Measurements from ENCODE around the gene NFAT5. TPM values are rescaled to one million over a fixed set of nuclear protein-coding genes. Genes with fewer than 3 reads are reported as not detected.

Gene NFAT5, protein sequence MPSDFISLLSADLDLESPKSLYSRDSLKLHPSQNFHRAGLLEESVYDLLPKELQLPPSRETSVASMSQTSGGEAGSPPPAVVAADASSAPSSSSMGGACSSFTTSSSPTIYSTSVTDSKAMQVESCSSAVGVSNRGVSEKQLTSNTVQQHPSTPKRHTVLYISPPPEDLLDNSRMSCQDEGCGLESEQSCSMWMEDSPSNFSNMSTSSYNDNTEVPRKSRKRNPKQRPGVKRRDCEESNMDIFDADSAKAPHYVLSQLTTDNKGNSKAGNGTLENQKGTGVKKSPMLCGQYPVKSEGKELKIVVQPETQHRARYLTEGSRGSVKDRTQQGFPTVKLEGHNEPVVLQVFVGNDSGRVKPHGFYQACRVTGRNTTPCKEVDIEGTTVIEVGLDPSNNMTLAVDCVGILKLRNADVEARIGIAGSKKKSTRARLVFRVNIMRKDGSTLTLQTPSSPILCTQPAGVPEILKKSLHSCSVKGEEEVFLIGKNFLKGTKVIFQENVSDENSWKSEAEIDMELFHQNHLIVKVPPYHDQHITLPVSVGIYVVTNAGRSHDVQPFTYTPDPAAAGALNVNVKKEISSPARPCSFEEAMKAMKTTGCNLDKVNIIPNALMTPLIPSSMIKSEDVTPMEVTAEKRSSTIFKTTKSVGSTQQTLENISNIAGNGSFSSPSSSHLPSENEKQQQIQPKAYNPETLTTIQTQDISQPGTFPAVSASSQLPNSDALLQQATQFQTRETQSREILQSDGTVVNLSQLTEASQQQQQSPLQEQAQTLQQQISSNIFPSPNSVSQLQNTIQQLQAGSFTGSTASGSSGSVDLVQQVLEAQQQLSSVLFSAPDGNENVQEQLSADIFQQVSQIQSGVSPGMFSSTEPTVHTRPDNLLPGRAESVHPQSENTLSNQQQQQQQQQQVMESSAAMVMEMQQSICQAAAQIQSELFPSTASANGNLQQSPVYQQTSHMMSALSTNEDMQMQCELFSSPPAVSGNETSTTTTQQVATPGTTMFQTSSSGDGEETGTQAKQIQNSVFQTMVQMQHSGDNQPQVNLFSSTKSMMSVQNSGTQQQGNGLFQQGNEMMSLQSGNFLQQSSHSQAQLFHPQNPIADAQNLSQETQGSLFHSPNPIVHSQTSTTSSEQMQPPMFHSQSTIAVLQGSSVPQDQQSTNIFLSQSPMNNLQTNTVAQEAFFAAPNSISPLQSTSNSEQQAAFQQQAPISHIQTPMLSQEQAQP (N-terminal part only)
- total RNA-seq (2022; extraction: Qiagen RNA extraction; ENCODE audit: low read depth) = 6.6 to 12.7 TPM (median 10.7 TPM) in 5 replicates

GRCh38 chr16:69565671-69566239 is at the start of gene NFAT5:
Gene NFAT5 (plus strand): TSS chr16:69565966. CDS start chr16:69566302, 336 bp downstream.

GRCh38 chr16:69726313-69727060 is 160.7 kb downstream of the NFAT5 start, which contains the start of gene NQO1:
Gene NQO1 (minus strand): TSS chr16:69726560. CDS start chr16:69726439, 121 bp downstream.

Other genes with a start within 250 kb of the NFAT5 start
- 20.6 to 40.1 TPM (median 36.9 TPM) in 5 replicates for gene PDF, start 235.4 kb upstream of the NFAT5 start, total RNA-seq (2022; extraction: Qiagen RNA extraction; ENCODE audit: low read depth)
- gene COG8, start 226.4 kb upstream of the NFAT5 start, total RNA-seq (2022; extraction: Qiagen RNA extraction; ENCODE audit: low read depth) = 16.1 to 27.5 TPM (median 26.5 TPM) in 5 replicates
- 55.7 to 75.5 TPM (median 61.9 TPM) in 5 replicates for gene NIP7, start 226.2 kb upstream of the NFAT5 start, total RNA-seq (2022; extraction: Qiagen RNA extraction; ENCODE audit: low read depth)
- 0.09 to 0.20 TPM in 2 of 5 replicates, not detected in the others for gene TMED6, start 214.2 kb upstream of the NFAT5 start, total RNA-seq (2022; extraction: Qiagen RNA extraction; ENCODE audit: low read depth)
- 23.5 to 28.0 TPM (median 24.0 TPM) in 5 replicates for gene TERF2, start 180.0 kb upstream of the NFAT5 start, total RNA-seq (2022; extraction: Qiagen RNA extraction; ENCODE audit: low read depth)
- 210 to 235 TPM (median 231 TPM) in 5 replicates for gene CYB5B, start 141.3 kb upstream of the NFAT5 start, total RNA-seq (2022; extraction: Qiagen RNA extraction; ENCODE audit: low read depth)
- 2,540 to 2,785 TPM (median 2,714 TPM) in 5 replicates for gene NQO1, start 160.6 kb downstream of the NFAT5 start, total RNA-seq (2022; extraction: Qiagen RNA extraction; ENCODE audit: low read depth)
- 108 to 135 TPM (median 122 TPM) in 5 replicates for gene NOB1, start 189.0 kb downstream of the NFAT5 start, total RNA-seq (2022; extraction: Qiagen RNA extraction; ENCODE audit: low read depth)
- gene WWP2, start 196.4 kb downstream of the NFAT5 start, total RNA-seq (2022; extraction: Qiagen RNA extraction; ENCODE audit: low read depth) = 21.8 to 23.5 TPM (median 22.8 TPM) in 5 replicates